ENCODE results near the gene CARNS1. TPM values are rescaled to one million over a fixed set of nuclear protein-coding genes. Genes with fewer than 3 reads are reported as not detected.

The CARNS1 gene
- total and polyA plus RNA-seq, 2 donors (not counting 1 experiment from before 2014, with no cell fraction given), result 0.05 to 0.17 TPM

DNA sequence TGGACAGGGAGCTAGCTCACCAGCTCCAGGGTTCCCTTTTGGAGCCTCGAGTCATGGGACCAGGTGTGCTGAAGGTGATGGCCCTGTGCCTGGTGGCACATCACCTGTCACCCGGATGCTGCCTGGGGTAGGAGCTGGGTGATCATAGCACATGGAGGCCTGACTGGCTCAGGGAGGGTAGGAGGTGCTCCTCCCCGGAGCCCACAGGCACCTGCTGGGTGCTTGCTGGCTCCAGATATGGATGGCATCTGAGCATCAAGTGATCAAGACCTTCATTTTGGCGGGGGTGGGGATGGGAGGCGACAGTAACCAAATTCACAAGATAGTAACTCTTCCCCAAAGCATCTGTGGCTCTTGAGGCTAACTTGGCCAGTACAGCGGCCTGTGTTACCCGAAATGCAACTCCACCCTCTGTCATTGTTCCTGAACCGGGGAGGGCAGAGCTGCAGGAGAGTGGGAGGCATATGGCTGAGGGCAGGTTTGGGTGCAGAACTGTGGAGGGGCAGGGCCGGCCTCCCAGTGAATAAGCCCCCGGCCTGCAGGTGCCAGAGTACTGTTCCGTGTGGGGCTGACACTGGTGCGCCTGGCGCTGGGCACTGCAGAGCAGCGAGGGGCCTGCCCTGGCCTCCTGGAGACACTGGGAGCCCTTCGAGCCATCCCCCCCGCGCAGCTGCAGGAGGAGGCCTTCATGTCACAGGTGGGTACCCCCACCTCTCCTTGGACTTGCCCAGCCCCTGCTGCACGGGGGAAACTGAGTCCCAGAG is 6.9 kb upstream of the CARNS1 start:
- H3K4me1 ChIP-seq (ENCODE audit: control insufficient read depth, extremely low read depth, insufficient read depth, low read length), result no peaks in the 10 kb centered on the region
- H3K27me3 ChIP-seq (ENCODE audit: control insufficient read depth, insufficient read depth, low read length), result peaks cover 25% of the 10 kb centered on the region
- H3K4me3 ChIP-seq (replicated peaks in 1 of 4; ENCODE audit: control extremely low read depth in 1 of 4, insufficient read depth in 1 of 4, low read depth in 3 of 4, low read length in 4 of 4), result no peak overlapping the region
- H3K9ac ChIP-seq (ENCODE audit: insufficient read depth, low read length), result no peak overlapping the region
- no peaks in the 10 kb centered on the region for H4K20me1 ChIP-seq (ENCODE audit: control insufficient read depth, extremely low read depth, insufficient read depth, low read length)
- no peak overlapping the region for H3K4me2 ChIP-seq (ENCODE audit: extremely low read depth, insufficient read depth, low read length)
- no peaks in the 10 kb centered on the region for H3K36me3 ChIP-seq (ENCODE audit: control insufficient read depth, insufficient read depth, low read length)
- no peak overlapping the region for H2AFZ ChIP-seq (ENCODE audit: low read length)
- no peak for TF ChIP-seq EZH2 (IDR thresholded peaks at IDR 0.05; ENCODE audit: low read length, missing control alignments)
- TF ChIP-seq, protein P1, sequence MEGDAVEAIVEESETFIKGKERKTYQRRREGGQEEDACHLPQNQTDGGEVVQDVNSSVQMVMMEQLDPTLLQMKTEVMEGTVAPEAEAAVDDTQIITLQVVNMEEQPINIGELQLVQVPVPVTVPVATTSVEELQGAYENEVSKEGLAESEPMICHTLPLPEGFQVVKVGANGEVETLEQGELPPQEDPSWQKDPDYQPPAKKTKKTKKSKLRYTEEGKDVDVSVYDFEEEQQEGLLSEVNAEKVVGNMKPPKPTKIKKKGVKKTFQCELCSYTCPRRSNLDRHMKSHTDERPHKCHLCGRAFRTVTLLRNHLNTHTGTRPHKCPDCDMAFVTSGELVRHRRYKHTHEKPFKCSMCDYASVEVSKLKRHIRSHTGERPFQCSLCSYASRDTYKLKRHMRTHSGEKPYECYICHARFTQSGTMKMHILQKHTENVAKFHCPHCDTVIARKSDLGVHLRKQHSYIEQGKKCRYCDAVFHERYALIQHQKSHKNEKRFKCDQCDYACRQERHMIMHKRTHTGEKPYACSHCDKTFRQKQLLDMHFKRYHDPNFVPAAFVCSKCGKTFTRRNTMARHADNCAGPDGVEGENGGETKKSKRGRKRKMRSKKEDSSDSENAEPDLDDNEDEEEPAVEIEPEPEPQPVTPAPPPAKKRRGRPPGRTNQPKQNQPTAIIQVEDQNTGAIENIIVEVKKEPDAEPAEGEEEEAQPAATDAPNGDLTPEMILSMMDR (conservative IDR thresholded peaks at IDR 0.05 in 1 of 2, IDR thresholded peaks at IDR 0.05 in 1 of 2; ENCODE audit: low read depth in 1 of 2, low read length in 2 of 2), result no peak
- H3K9me3 ChIP-seq (ENCODE audit: control insufficient read depth, insufficient read depth, low read depth, low read length), result no peaks in the 10 kb centered on the region
- no peaks in the 10 kb centered on the region for H3K79me2 ChIP-seq (ENCODE audit: control insufficient read depth, insufficient read depth, low read length)
- no peak overlapping the region for H3K27ac ChIP-seq (ENCODE audit: insufficient read depth, low read length)
- no peak for DNase-seq (ENCODE audit: low read depth in 2 of 2)

DNA sequence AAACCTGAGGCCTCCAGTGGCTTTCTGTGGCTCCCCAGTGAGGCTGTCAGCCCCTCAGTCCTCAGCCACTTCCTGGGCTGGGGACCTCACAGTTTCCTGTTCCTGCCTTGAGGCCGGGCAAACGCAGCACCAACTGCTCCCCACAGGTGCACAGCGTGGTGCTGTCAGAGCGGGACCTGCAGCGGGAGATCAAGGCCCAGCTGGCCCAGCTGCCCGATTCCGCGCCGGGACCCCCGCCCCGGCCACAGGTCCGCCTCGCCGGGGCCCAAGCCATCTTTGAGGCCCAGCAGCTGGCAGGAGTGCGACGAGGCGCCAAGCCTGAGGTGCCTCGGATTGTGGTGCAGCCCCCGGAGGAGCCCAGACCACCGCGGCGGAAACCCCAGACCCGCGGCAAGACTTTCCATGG is 6.2 kb upstream of the CARNS1 start:
- H3K27ac ChIP-seq (ENCODE audit: insufficient read depth, low read length), result no peak overlapping the region
- no peaks in the 10 kb centered on the region for H3K36me3 ChIP-seq (ENCODE audit: control insufficient read depth, insufficient read depth, low read length)
- no peaks in the 10 kb centered on the region for H3K79me2 ChIP-seq (ENCODE audit: control insufficient read depth, insufficient read depth, low read length)
- TF ChIP-seq EZH2 (IDR thresholded peaks at IDR 0.05; ENCODE audit: low read length, missing control alignments), result no peak
- TF ChIP-seq, protein P1 (conservative IDR thresholded peaks at IDR 0.05 in 1 of 2, IDR thresholded peaks at IDR 0.05 in 1 of 2; ENCODE audit: low read depth in 1 of 2, low read length in 2 of 2), result no peak
- H3K27me3 ChIP-seq (ENCODE audit: control insufficient read depth, insufficient read depth, low read length), result peaks cover 25% of the 10 kb centered on the region
- no peak overlapping the region for H3K9ac ChIP-seq (ENCODE audit: insufficient read depth, low read length)
- H3K9me3 ChIP-seq (ENCODE audit: control insufficient read depth, insufficient read depth, low read depth, low read length), result no peaks in the 10 kb centered on the region
- no peak overlapping the region for H2AFZ ChIP-seq (ENCODE audit: low read length)
- no peak overlapping the region for H3K4me2 ChIP-seq (ENCODE audit: extremely low read depth, insufficient read depth, low read length)
- H3K4me3 ChIP-seq (replicated peaks in 1 of 4; ENCODE audit: control extremely low read depth in 1 of 4, insufficient read depth in 1 of 4, low read depth in 3 of 4, low read length in 4 of 4), result no peak overlapping the region
- no peak for DNase-seq (ENCODE audit: low read depth in 2 of 2)
- H3K4me1 ChIP-seq (ENCODE audit: control insufficient read depth, extremely low read depth, insufficient read depth, low read length), result no peaks in the 10 kb centered on the region
- no peaks in the 10 kb centered on the region for H4K20me1 ChIP-seq (ENCODE audit: control insufficient read depth, extremely low read depth, insufficient read depth, low read length)

DNA sequence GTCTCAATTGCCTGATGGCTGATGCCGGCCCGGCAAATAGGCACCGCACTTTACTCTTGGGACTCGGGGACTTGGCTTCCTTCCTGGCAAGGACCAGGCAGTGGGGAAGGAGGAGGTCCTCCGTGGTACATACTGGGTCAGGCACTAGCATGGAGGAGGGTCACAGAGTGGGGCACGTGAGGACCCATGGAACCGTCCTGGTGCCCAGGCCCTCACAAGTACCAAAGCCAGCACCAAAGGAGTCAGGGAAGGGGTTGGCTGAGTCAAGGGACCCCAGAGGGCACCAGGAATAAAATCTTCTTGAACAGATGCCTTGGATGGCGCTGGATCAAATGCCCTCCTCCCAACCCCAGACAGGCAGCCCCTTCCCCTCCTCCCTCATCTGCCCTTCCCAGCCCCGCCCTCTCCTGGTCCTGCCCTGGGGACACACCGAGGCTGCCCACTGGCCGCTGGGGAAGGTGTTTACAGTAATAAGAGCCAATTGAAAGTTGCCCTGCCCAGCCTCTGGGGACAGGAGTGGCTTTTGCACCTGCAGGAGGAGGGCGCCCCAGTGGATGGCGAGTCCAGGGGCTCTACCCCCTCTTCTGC is 5.6 kb upstream of the CARNS1 start:
- H3K36me3 ChIP-seq (ENCODE audit: control insufficient read depth, insufficient read depth, low read length), result no peaks in the 10 kb centered on the region
- H3K4me2 ChIP-seq (ENCODE audit: extremely low read depth, insufficient read depth, low read length), result no peak overlapping the region
- H3K9ac ChIP-seq (ENCODE audit: insufficient read depth, low read length), result no peak overlapping the region
- H3K4me3 ChIP-seq (replicated peaks in 1 of 4; ENCODE audit: control extremely low read depth in 1 of 4, insufficient read depth in 1 of 4, low read depth in 3 of 4, low read length in 4 of 4), result no peak overlapping the region
- H4K20me1 ChIP-seq (ENCODE audit: control insufficient read depth, extremely low read depth, insufficient read depth, low read length), result no peaks in the 10 kb centered on the region
- TF ChIP-seq, protein P1 (conservative IDR thresholded peaks at IDR 0.05 in 1 of 2, IDR thresholded peaks at IDR 0.05 in 1 of 2; ENCODE audit: low read depth in 1 of 2, low read length in 2 of 2), result no peak
- TF ChIP-seq EZH2 (IDR thresholded peaks at IDR 0.05; ENCODE audit: low read length, missing control alignments), result no peak
- H3K79me2 ChIP-seq (ENCODE audit: control insufficient read depth, insufficient read depth, low read length), result no peaks in the 10 kb centered on the region
- DNase-seq (ENCODE audit: low read depth in 2 of 2), result no peak
- peaks cover 28% of the 10 kb centered on the region for H3K27me3 ChIP-seq (ENCODE audit: control insufficient read depth, insufficient read depth, low read length)
- H2AFZ ChIP-seq (ENCODE audit: low read length), result no peak overlapping the region
- H3K4me1 ChIP-seq (ENCODE audit: control insufficient read depth, extremely low read depth, insufficient read depth, low read length), result no peaks in the 10 kb centered on the region
- H3K27ac ChIP-seq (ENCODE audit: insufficient read depth, low read length), result no peak overlapping the region
- no peaks in the 10 kb centered on the region for H3K9me3 ChIP-seq (ENCODE audit: control insufficient read depth, insufficient read depth, low read depth, low read length)

Measured in fibroblast of lung (primary cell).